Vagina (tissue), 2 donors: ENCODE data around the gene PRKCE. TPM values are rescaled to one million over a fixed set of nuclear protein-coding genes. Genes with fewer than 3 reads are reported as not detected.

Source experiments
- DNase-seq, 2 donors: peaks; one replicate each; pipeline ENCODE4 v3.0.0-alpha.2; 2017; ENCODE audit errors: extremely low spot score in 2 of 2
- H3K27ac ChIP-seq: fragments of 200-600 bp; sonication (generic); one replicate; pipeline ENCODE4 v1.5.1; 2019
- H3K27me3 ChIP-seq: fragments of 200-600 bp; sonication (generic); one replicate; pipeline ENCODE4 v1.5.1; 2019
- H3K36me3 ChIP-seq, 2 donors: fragments of 200-600 bp; sonication (generic); one replicate each; pipeline ENCODE4 v1.5.1; 2017 to 2019
- H3K4me1 ChIP-seq: fragments of 200-600 bp; sonication (generic); one replicate; pipeline ENCODE4 v1.5.1; 2019
- H3K4me3 ChIP-seq, 2 donors: fragments of 200-600 bp; sonication (generic); 1 replicate in 1 of 2; 2 replicates in 1 of 2; pipeline ENCODE4 v1.5.1; 2016 to 2019
- H3K9me3 ChIP-seq: fragments of 200-600 bp; sonication (generic); one replicate; pipeline ENCODE4 v1.5.1; 2019
- POLR2A ChIP-seq, 2 donors: fragments of 450-650 bp; IDR thresholded peaks; one replicate each; pipeline ENCODE4 v1.6.1; 2017; ENCODE audit warnings: antibody characterized with exemption in 2 of 2, mild to moderate bottlenecking in 2 of 2, moderate library complexity in 2 of 2
- POLR2AphosphoS5 ChIP-seq, 2 donors: sonication (generic); formaldehyde crosslinking; IDR thresholded peaks; one replicate each; pipeline ENCODE4 v1.9.0; 2017; ENCODE audit warnings: antibody characterized with exemption in 2 of 2, mild to moderate bottlenecking in 2 of 2, low read depth in 1 of 2; ENCODE audit not compliant: insufficient read depth in 1 of 2
- intact Hi-C: fragments of 100-400 bp; cut with DNase I; formaldehyde crosslinking; loops from one replicate; pipeline ENCODE4 v1.15.1; 2023
- total RNA-seq: library from RNA; depleted of rRNA; stranded (reverse); fragments of >200 nt; gene quantifications from one replicate; pipeline ENCODE4 v1.2.3, GENCODE V29; 2016
- TF ChIP-seq, protein P1 (sequence below), 3 experiments: fragments of 450-650 bp in 2 of 3; fragments of 200-600 bp in 1 of 3; sonication (generic) in 1 of 3; IDR thresholded peaks; one replicate each; pipeline ENCODE4 v1.5.1; 2017 to 2019; ENCODE audit warnings: antibody characterized with exemption in 3 of 3, mild to moderate bottlenecking in 2 of 3, moderate library complexity in 2 of 3

PRKCE gene
- total RNA-seq, 1 donor from 2014 or later = 11.8 TPM

- TF ChIP-seq POLR2AphosphoS5 (IDR thresholded peaks at IDR 0.05; ENCODE audit: insufficient read depth in 1 of 2, low read depth in 1 of 2) (no peak), POLR2A (IDR thresholded peaks at IDR 0.05) (no peak)
- TF ChIP-seq, protein P1, sequence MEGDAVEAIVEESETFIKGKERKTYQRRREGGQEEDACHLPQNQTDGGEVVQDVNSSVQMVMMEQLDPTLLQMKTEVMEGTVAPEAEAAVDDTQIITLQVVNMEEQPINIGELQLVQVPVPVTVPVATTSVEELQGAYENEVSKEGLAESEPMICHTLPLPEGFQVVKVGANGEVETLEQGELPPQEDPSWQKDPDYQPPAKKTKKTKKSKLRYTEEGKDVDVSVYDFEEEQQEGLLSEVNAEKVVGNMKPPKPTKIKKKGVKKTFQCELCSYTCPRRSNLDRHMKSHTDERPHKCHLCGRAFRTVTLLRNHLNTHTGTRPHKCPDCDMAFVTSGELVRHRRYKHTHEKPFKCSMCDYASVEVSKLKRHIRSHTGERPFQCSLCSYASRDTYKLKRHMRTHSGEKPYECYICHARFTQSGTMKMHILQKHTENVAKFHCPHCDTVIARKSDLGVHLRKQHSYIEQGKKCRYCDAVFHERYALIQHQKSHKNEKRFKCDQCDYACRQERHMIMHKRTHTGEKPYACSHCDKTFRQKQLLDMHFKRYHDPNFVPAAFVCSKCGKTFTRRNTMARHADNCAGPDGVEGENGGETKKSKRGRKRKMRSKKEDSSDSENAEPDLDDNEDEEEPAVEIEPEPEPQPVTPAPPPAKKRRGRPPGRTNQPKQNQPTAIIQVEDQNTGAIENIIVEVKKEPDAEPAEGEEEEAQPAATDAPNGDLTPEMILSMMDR (IDR thresholded peaks at IDR 0.05) = no peak
- no peak overlapping the region for H3K27ac ChIP-seq
- no peak overlapping the region for H3K4me3 ChIP-seq
- peaks cover 64% of the 10 kb centered on the region for H3K4me1 ChIP-seq
- no peaks in the 10 kb centered on the region for H3K27me3 ChIP-seq
- H3K36me3 ChIP-seq = no peaks in the 10 kb centered on the region
- no peak for DNase-seq
- no peaks in the 10 kb centered on the region for H3K9me3 ChIP-seq
- intact Hi-C loops = no loop called here
Observed at GRCh38 chr2:46123013-46123412, 471.5 kb downstream of the PRKCE start.

DNA sequence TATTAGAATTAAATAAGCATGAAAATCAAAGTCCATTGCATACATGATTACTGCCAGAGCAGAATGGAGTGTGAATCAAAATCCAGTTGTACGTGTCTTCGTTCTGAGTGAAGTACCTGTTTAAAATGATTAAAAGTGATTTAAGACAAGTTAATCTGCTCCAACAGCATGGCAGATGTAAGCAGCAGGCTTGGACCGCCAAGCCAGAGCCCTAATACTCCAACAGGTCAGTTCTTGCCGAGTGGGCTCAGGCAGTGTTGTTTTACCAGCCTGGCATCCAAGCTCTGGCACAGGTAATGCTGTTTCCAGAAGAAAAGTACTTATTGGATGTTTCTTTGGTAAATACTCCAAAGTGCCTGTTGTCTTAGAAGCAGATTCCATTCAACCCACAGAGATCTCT is 474.3 kb downstream of the PRKCE start:
- H3K4me1 ChIP-seq = peaks cover 37% of the 10 kb centered on the region
- DNase-seq = no peak
- no peak for TF ChIP-seq POLR2AphosphoS5 (IDR thresholded peaks at IDR 0.05; ENCODE audit: insufficient read depth in 1 of 2, low read depth in 1 of 2)
- TF ChIP-seq POLR2A (IDR thresholded peaks at IDR 0.05) = no peak
- TF ChIP-seq, protein P1 (IDR thresholded peaks at IDR 0.05) = no peak
- H3K4me3 ChIP-seq = no peak overlapping the region
- no peaks in the 10 kb centered on the region for H3K9me3 ChIP-seq
- intact Hi-C loops = no loop called here
- no peaks in the 10 kb centered on the region for H3K27me3 ChIP-seq
- no peak overlapping the region for H3K27ac ChIP-seq
- H3K36me3 ChIP-seq = no peaks in the 10 kb centered on the region

DNA sequence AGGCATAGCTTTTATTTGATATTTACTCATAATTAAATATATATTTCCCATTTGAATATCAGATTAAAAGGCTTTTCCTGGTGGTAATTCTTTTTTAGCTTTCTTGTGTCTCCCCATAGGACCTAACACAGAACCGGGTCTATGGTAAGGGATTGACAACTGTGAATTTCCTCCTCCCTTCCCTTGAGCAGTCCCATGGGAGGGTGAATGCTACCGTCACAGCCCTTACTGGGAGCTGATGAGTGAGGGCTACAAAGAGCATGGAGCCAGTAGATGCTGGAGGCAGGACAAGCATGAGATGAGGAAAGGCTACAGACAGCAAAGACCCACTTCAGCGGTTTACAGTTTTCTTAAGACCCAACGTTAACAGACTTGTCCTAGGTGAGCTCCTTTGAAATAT is 475.1 kb downstream of the PRKCE start:
- Histone ChIP-seq H3K4me1 (peaks cover 30% of the 10 kb centered on the region), H3K27ac (no peak overlapping the region), H3K36me3 (no peaks in the 10 kb centered on the region), H3K4me3 (no peak overlapping the region), H3K27me3 (no peaks in the 10 kb centered on the region), H3K9me3 (no peaks in the 10 kb centered on the region)
- TF ChIP-seq, protein P1 (IDR thresholded peaks at IDR 0.05) = no peak
- TF ChIP-seq POLR2A (IDR thresholded peaks at IDR 0.05) (no peak), POLR2AphosphoS5 (IDR thresholded peaks at IDR 0.05; ENCODE audit: insufficient read depth in 1 of 2, low read depth in 1 of 2) (no peak)
- intact Hi-C loops = no loop called here
- no peak for DNase-seq

- Histone ChIP-seq H3K36me3 (no peaks in the 10 kb centered on the region), H3K27ac (no peak overlapping the region), H3K4me3 (no peak overlapping the region), H3K27me3 (no peaks in the 10 kb centered on the region), H3K9me3 (no peaks in the 10 kb centered on the region), H3K4me1 (peaks cover 24% of the 10 kb centered on the region)
- DNase-seq = no peak
- intact Hi-C loops = no loop called here
- TF ChIP-seq, protein P1 (IDR thresholded peaks at IDR 0.05) = no peak
- no peak for TF ChIP-seq POLR2A (IDR thresholded peaks at IDR 0.05)
- no peak for TF ChIP-seq POLR2AphosphoS5 (IDR thresholded peaks at IDR 0.05; ENCODE audit: insufficient read depth in 1 of 2, low read depth in 1 of 2)
Observed at GRCh38 chr2:46127176-46127575, 475.7 kb downstream of the PRKCE start.

- no peak overlapping the region for H3K27ac ChIP-seq
- TF ChIP-seq POLR2AphosphoS5 (IDR thresholded peaks at IDR 0.05; ENCODE audit: insufficient read depth in 1 of 2, low read depth in 1 of 2) (no peak), POLR2A (IDR thresholded peaks at IDR 0.05) (no peak)
- TF ChIP-seq, protein P1 (IDR thresholded peaks at IDR 0.05) = no peak
- H3K27me3 ChIP-seq = no peaks in the 10 kb centered on the region
- peaks cover 32% of the 10 kb centered on the region for H3K4me1 ChIP-seq
- H3K36me3 ChIP-seq = no peaks in the 10 kb centered on the region
- intact Hi-C loops = no loop called here
- no peak for DNase-seq
- H3K9me3 ChIP-seq = no peaks in the 10 kb centered on the region
- no peak overlapping the region for H3K4me3 ChIP-seq
Observed at GRCh38 chr2:46130511-46130910, 479.0 kb downstream of the PRKCE start.
